Thymus (tissue), 11 donors: ENCODE measurements around the gene HRH2. TPM values are rescaled to one million over a fixed set of nuclear protein-coding genes. Genes with fewer than 3 reads are reported as not detected.
"Not testable (repeated sequence)": the region's sequence is repeated elsewhere in the genome, so short reads cannot be mapped to it uniquely, and the experiment has no call there.

Source experiments
- DNase-seq, 9 donors: peaks; one replicate each; pipeline ENCODE4 v3.0.0-alpha.2; 2013; ENCODE audit warnings: low spot score in 9 of 9, low read depth in 6 of 9, missing footprints in 1 of 9
- H3K27ac ChIP-seq, 2 donors: one replicate each; pipeline ENCODE4 v1.5.1; 2013; ENCODE audit warnings: control low read depth in 1 of 2, low read depth in 1 of 2, low read length in 1 of 2, mild to moderate bottlenecking in 1 of 2, moderate library complexity in 1 of 2
- H3K27me3 ChIP-seq, 2 donors: one replicate each; pipeline ENCODE4 v1.5.1; 2013; ENCODE audit warnings: low read length in 1 of 2; ENCODE audit not compliant: control insufficient read depth in 2 of 2, insufficient read depth in 1 of 2
- H3K36me3 ChIP-seq, 2 donors: one replicate each; pipeline ENCODE4 v1.5.1; 2013; ENCODE audit warnings: low read length in 1 of 2, mild to moderate bottlenecking in 1 of 2, moderate library complexity in 1 of 2; ENCODE audit not compliant: control insufficient read depth in 2 of 2, insufficient read depth in 2 of 2
- H3K4me1 ChIP-seq, 2 donors: one replicate each; pipeline ENCODE4 v1.5.1; 2013; ENCODE audit warnings: low read length in 2 of 2; ENCODE audit not compliant: control insufficient read depth in 2 of 2, insufficient read depth in 2 of 2
- H3K4me3 ChIP-seq, 2 donors: one replicate each; pipeline ENCODE4 v1.5.1; 2013; ENCODE audit warnings: low read length in 2 of 2, control low read depth in 1 of 2, mild to moderate bottlenecking in 1 of 2
- H3K9me3 ChIP-seq, 2 donors: one replicate each; pipeline ENCODE4 v1.5.1; 2013; ENCODE audit warnings: low read length in 1 of 2, mild to moderate bottlenecking in 1 of 2; ENCODE audit not compliant: control insufficient read depth in 2 of 2, insufficient read depth in 1 of 2
- WGBS: extraction: QIAGEN DNeasy Blood & Tissue Kit; methylation state at CpG from one replicate; pipeline ENCODE4 v1.1.7; 2013; 5-methylcytosine and 5-hydroxymethylcytosine counted together
- polyA plus RNA-seq: library from polyadenylated mRNA; stranded (reverse); fragments of 200-250 nt; gene quantifications from one replicate; pipeline ENCODE4 v1.2.3, GENCODE V29; 2013
- total RNA-seq: library from RNA; stranded (reverse); fragments of 120-200 nt; gene quantifications from one replicate; pipeline ENCODE4 v1.2.4, GENCODE V29; 2013
- donor health status: healthy.

Gene HRH2
- total and polyA plus RNA-seq, 2 donors = 4.2 to 5.2 TPM

DNA sequence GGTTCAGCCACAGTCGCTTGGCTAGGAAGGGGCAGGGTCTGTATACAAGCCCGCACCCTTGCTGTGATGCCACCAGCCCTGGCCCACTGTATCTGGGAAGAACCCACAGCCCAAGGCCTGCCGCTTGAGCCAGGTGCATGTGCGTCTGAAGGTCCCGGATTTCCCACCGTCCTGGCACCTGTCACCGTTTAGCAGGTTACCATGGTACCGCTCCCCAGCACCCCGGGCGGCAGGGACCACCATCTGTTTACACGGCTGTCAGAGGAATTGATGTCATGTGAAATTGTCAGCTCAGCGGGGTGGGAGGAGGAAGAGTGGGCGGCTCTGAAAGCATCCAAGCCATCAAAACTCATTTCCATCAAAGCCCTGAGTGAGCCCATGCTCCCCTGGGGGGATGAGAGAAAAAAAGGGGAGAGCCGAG, 92.7 kb downstream of the HRH2 start:
- H3K4me1 ChIP-seq = no peaks in the 10 kb centered on the region
- no peaks in the 10 kb centered on the region for H3K36me3 ChIP-seq
- no peaks in the 10 kb centered on the region for H3K9me3 ChIP-seq
- 38% methylated on average over 14 of the region's 14 CpGs for WGBS
- H3K27ac ChIP-seq = no peak overlapping the region
- peaks cover 0 to 6% of the 10 kb centered on the region in 2 donors for H3K27me3 ChIP-seq
- H3K4me3 ChIP-seq = no peak overlapping the region
- no peak for DNase-seq

GRCh38 chr5:175751369-175751768, 93.5 kb downstream of the HRH2 start:
- 94% methylated on average over 5 of the region's 5 CpGs for WGBS
- Histone ChIP-seq H3K4me1 (no peaks in the 10 kb centered on the region), H3K27ac (no peak overlapping the region), H3K9me3 (no peaks in the 10 kb centered on the region), H3K36me3 (no peaks in the 10 kb centered on the region), H3K4me3 (no peak overlapping the region), H3K27me3 (peaks cover 0 to 6% of the 10 kb centered on the region in 2 donors)
- DNase-seq = no peak

DNA sequence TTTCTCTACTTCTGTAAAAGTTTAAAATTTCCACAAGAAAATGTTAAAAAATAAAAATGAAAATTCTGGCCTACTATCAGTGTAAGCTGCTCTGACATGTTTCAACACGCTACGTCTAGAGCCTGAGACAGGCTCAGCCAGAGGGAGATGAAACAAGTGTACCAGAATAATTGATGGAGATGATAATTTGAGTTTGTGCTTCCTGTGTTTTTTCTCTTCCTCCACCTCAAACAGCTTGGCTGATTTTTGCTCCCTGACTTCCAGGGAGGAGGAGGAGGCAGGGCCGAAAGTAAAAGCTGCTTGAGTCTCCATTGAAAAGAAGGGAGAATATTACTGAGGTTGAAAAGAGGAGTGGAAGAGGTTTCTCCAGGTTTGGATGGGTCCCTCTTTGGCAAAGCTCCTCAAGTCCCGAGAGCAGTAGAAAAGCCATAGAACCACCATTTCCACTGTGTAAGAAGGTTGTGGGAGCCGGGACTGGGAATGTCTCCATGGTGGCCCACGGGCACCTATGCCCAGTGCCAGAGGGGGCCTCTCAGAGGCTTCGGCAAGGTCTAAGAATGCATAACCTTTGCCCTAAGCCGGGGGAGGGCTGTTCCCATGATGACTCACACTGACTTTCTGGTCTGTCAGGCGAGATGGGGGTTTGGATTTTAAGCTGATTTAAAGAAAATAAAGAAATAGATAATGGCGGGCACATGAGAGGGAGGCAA, 95.1 kb downstream of the HRH2 start:
- no peaks in the 10 kb centered on the region for H3K9me3 ChIP-seq
- H3K27me3 ChIP-seq = peaks cover 0 to 8% of the 10 kb centered on the region in 2 donors
- no peak overlapping the region for H3K27ac ChIP-seq
- no peaks in the 10 kb centered on the region for H3K4me1 ChIP-seq
- WGBS = 81% methylated on average over 10 of the region's 10 CpGs
- H3K36me3 ChIP-seq = no peaks in the 10 kb centered on the region
- H3K4me3 ChIP-seq = no peak overlapping the region
- DNase-seq = no peak

- 84% methylated on average over 19 of the region's 19 CpGs for WGBS
- no peak overlapping the region for H3K27ac ChIP-seq
- H3K4me1 ChIP-seq = no peaks in the 10 kb centered on the region
- H3K36me3 ChIP-seq = no peaks in the 10 kb centered on the region
- no peak for DNase-seq
- no peaks in the 10 kb centered on the region for H3K9me3 ChIP-seq
- peaks cover 0 to 6% of the 10 kb centered on the region in 2 donors for H3K27me3 ChIP-seq
- no peak overlapping the region for H3K4me3 ChIP-seq
Observed at GRCh38 chr5:175753536-175754402, 95.9 kb downstream of the HRH2 start.

DNA sequence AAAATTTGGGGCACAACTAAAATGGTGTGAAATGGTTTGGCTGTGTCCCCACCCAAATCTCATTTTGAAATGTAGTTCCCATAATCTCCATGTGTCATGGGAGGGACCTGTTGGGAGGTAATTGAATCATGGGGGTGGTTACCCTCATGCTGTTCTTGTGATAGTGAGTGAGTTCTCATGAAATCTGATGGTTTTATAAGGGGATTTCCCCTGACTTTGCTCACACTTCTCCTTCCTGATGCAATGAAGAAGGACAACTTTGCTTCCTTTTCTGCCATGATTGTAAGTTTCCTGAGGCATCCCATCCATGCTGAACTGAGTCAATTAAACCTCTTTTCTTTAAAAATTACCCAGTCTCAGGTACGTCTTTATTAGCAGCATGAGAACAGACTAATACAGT, 102.1 kb downstream of the HRH2 start:
- H3K4me1 ChIP-seq, H3K36me3 ChIP-seq, DNase-seq, H3K4me3 ChIP-seq, H3K27me3 ChIP-seq, H3K27ac ChIP-seq, H3K9me3 ChIP-seq: not testable (repeated sequence)
- WGBS = 73% methylated on average over 1 of the region's 1 CpG

Other genes starting within 250 kb of the HRH2 start
- 0.80 TPM for gene DRD1, start 213.9 kb upstream of the HRH2 start, total RNA-seq
- 0.41 TPM for gene DRD1, start 213.9 kb upstream of the HRH2 start, polyA plus RNA-seq
- gene SFXN1, start 179.5 kb upstream of the HRH2 start, total RNA-seq = 48.5 TPM
- 22.3 TPM for gene SFXN1, start 179.5 kb upstream of the HRH2 start, polyA plus RNA-seq
- gene CPLX2, start 213.5 kb downstream of the HRH2 start, total RNA-seq = 0.09 TPM
- gene CPLX2, start 213.5 kb downstream of the HRH2 start, polyA plus RNA-seq = 0.52 TPM